Measurements from ENCODE around the gene CCDC174. TPM values are rescaled to one million over a fixed set of nuclear protein-coding genes. Genes with fewer than 3 reads are reported as not detected.

The CCDC174 gene
- total RNA-seq, 3 donors from 2014 or later = 20.0 to 29.8 (median 27.9) TPM

- no peak for ATAC-seq
- no peak for DNase-seq
- H3K4me1 ChIP-seq (ENCODE audit: low read depth) = no peaks in the 10 kb centered on the region
- H3K4me3 ChIP-seq = no peak overlapping the region
- no peaks in the 10 kb centered on the region for H3K36me3 ChIP-seq (ENCODE audit: low read depth)
- intact Hi-C loops (cut with DNase I, micrococcal nuclease) = no loop called here
- H3K9me3 ChIP-seq = no peaks in the 10 kb centered on the region
- TF ChIP-seq CTCF (IDR thresholded peaks at IDR 0.05) = no peak
Observed at GRCh38 chr3:14633417-14633816, 18.1 kb upstream of the CCDC174 start.

- TF ChIP-seq CTCF (IDR thresholded peaks at IDR 0.05) = peak; percentile 52
- peak; percentile 58 to 68 (median 66) for DNase-seq
- peak; percentile 67 for ATAC-seq
- H3K36me3 ChIP-seq (ENCODE audit: low read depth) = no peaks in the 10 kb centered on the region
- intact Hi-C loops (cut with DNase I, micrococcal nuclease) = no loop called here
- H3K4me3 ChIP-seq = no peak overlapping the region
- no peaks in the 10 kb centered on the region for H3K9me3 ChIP-seq
- H3K4me1 ChIP-seq (ENCODE audit: low read depth) = no peaks in the 10 kb centered on the region
Observed at GRCh38 chr3:14633819-14634424, 17.6 kb upstream of the CCDC174 start.

- ATAC-seq = peak; percentile 90
- no peaks in the 10 kb centered on the region for H3K9me3 ChIP-seq
- DNase-seq = peak in 1 of 3 donors; percentile 35
- H3K36me3 ChIP-seq (ENCODE audit: low read depth) = no peaks in the 10 kb centered on the region
- no peak overlapping the region for H3K4me3 ChIP-seq
- intact Hi-C loops (cut with DNase I, micrococcal nuclease) = no loop called here
- TF ChIP-seq CTCF (IDR thresholded peaks at IDR 0.05) = no peak
- H3K4me1 ChIP-seq (ENCODE audit: low read depth) = no peaks in the 10 kb centered on the region
Observed at GRCh38 chr3:14634763-14635400, 16.7 kb upstream of the CCDC174 start.

GRCh38 chr3:14636496-14637087 lies 15.0 kb upstream of the CCDC174 start:
- ATAC-seq = no peak
- Histone ChIP-seq H3K4me3 (no peak overlapping the region), H3K4me1 (ENCODE audit: low read depth) (no peaks in the 10 kb centered on the region), H3K9me3 (no peaks in the 10 kb centered on the region), H3K36me3 (ENCODE audit: low read depth) (no peaks in the 10 kb centered on the region)
- intact Hi-C loops (cut with DNase I, micrococcal nuclease) = no loop called here
- no peak for TF ChIP-seq CTCF (IDR thresholded peaks at IDR 0.05)
- no peak for DNase-seq

GRCh38 chr3:14640157-14640562 lies 11.4 kb upstream of the CCDC174 start:
- Histone ChIP-seq H3K4me3 (no peak overlapping the region), H3K36me3 (ENCODE audit: low read depth) (no peaks in the 10 kb centered on the region), H3K4me1 (ENCODE audit: low read depth) (no peaks in the 10 kb centered on the region), H3K9me3 (no peaks in the 10 kb centered on the region)
- TF ChIP-seq CTCF (IDR thresholded peaks at IDR 0.05) = no peak
- no peak for DNase-seq
- intact Hi-C loops (cut with DNase I, micrococcal nuclease) = no loop called here
- no peak for ATAC-seq
